Neutrophil (primary cell): ENCODE measurements around the gene PTPRD.
"Not testable (repeated sequence)": the region's sequence is repeated elsewhere in the genome, so short reads cannot be mapped to it uniquely, and the experiment has no call there.

Experiments used
- H3K27ac ChIP-seq: fragments of 200-600 bp; sonication (generic); 2 replicates; pipeline ENCODE4 v1.5.1; 2016; ENCODE audit warnings: mild to moderate bottlenecking, moderate library complexity
- H3K27me3 ChIP-seq: fragments of 200-600 bp; sonication (generic); 2 replicates; pipeline ENCODE4 v1.6.0; 2016; ENCODE audit warnings: mild to moderate bottlenecking
- H3K36me3 ChIP-seq: fragments of 200-600 bp; sonication (generic); 2 replicates; pipeline ENCODE4 v1.5.1; 2017
- H3K4me1 ChIP-seq, 2 experiments: fragments of 200-600 bp in 1 of 2; sonication (generic) in 1 of 2; 1 replicate in 1 of 2; 2 replicates in 1 of 2; pipeline versions ENCODE4 v1.5.1 to v1.6.1; 2013 to 2016; ENCODE audit warnings: low read depth in 1 of 2, low read length in 1 of 2, mild to moderate bottlenecking in 1 of 2, moderate library complexity in 1 of 2; ENCODE audit not compliant: control insufficient read depth in 1 of 2, insufficient read depth in 1 of 2
- H3K4me3 ChIP-seq, 2 experiments: fragments of 200-600 bp in 1 of 2; sonication (generic) in 1 of 2; 1 replicate in 1 of 2; 2 replicates in 1 of 2; pipeline ENCODE4 v1.5.1; 2013 to 2016; ENCODE audit warnings: low read depth in 1 of 2, low read length in 1 of 2, mild to moderate bottlenecking in 1 of 2, moderate library complexity in 1 of 2
- H3K9me3 ChIP-seq: fragments of 200-600 bp; sonication (generic); 2 replicates; pipeline ENCODE4 v1.5.1; 2016
- CTCF ChIP-seq: fragments of 200-600 bp; sonication (generic); IDR thresholded peaks from 2 replicates; pipeline ENCODE4 v1.5.1; 2016; ENCODE audit warnings: antibody characterized with exemption

The PTPRD gene

GRCh38 chr9:9945966-9946365, 666.8 kb downstream of the PTPRD start:
- Histone ChIP-seq H3K36me3 (no peaks in the 10 kb centered on the region), H3K4me1 (no peaks in the 10 kb centered on the region), H3K27me3 (no peaks in the 10 kb centered on the region), H3K4me3 (no peak overlapping the region), H3K27ac (no peak overlapping the region), H3K9me3 (no peaks in the 10 kb centered on the region)
- TF ChIP-seq CTCF: no peak

GRCh38 chr9:9942764-9943424, 669.9 kb downstream of the PTPRD start:
- H3K36me3 ChIP-seq: no peaks in the 10 kb centered on the region
- TF ChIP-seq CTCF: peak; percentile 66

GRCh38 chr9:9938432-9938831, 674.4 kb downstream of the PTPRD start:
- H3K27ac ChIP-seq: no peak overlapping the region
- H3K4me1 ChIP-seq: no peaks in the 10 kb centered on the region
- no peak for TF ChIP-seq CTCF

More at GRCh38 chr9:9942764-9943424, 669.9 kb downstream of the PTPRD start:
- no peaks in the 10 kb centered on the region for H3K27me3 ChIP-seq
- no peak overlapping the region for H3K4me3 ChIP-seq
- no peaks in the 10 kb centered on the region for H3K9me3 ChIP-seq
- H3K27ac ChIP-seq: no peak overlapping the region
- no peaks in the 10 kb centered on the region for H3K4me1 ChIP-seq

GRCh38 chr9:9931464-9931863, 681.3 kb downstream of the PTPRD start:
- H3K9me3 ChIP-seq, H3K27ac ChIP-seq, H3K36me3 ChIP-seq, H3K4me1 ChIP-seq, H3K27me3 ChIP-seq, H3K4me3 ChIP-seq: not testable (repeated sequence)

More at GRCh38 chr9:9938432-9938831, 674.4 kb downstream of the PTPRD start:
- Histone ChIP-seq H3K9me3 (no peaks in the 10 kb centered on the region), H3K27me3 (no peaks in the 10 kb centered on the region), H3K4me3 (no peak overlapping the region), H3K36me3 (no peaks in the 10 kb centered on the region)

- no peaks in the 10 kb centered on the region for H3K36me3 ChIP-seq
- no peaks in the 10 kb centered on the region for H3K27me3 ChIP-seq
- TF ChIP-seq CTCF: no peak
- H3K27ac ChIP-seq: no peak overlapping the region
- H3K4me1 ChIP-seq: no peaks in the 10 kb centered on the region
- no peaks in the 10 kb centered on the region for H3K9me3 ChIP-seq
- H3K4me3 ChIP-seq: no peak overlapping the region
Measured at GRCh38 chr9:9924376-9924775, 688.4 kb downstream of the PTPRD start.

- no peak overlapping the region for H3K4me3 ChIP-seq
- TF ChIP-seq CTCF: no peak
- no peaks in the 10 kb centered on the region for H3K27me3 ChIP-seq
- H3K9me3 ChIP-seq: no peaks in the 10 kb centered on the region
- no peaks in the 10 kb centered on the region for H3K4me1 ChIP-seq
- no peaks in the 10 kb centered on the region for H3K36me3 ChIP-seq
- H3K27ac ChIP-seq: no peak overlapping the region
Measured at GRCh38 chr9:9921805-9922204, 691.0 kb downstream of the PTPRD start.
